GM10266 (cell line): ENCODE data around the gene ZNF500.

Experiments
- DNase-seq: peaks from one replicate; pipeline ENCODE4 v3.0.0; 2012; ENCODE audit errors: extremely low spot score
- TF ChIP-seq, protein P1 (sequence below): IDR thresholded peaks from 2 replicates; pipeline ENCODE4 v1.5.1; 2012; ENCODE audit warnings: mild to moderate bottlenecking, low read depth; ENCODE audit not compliant: control insufficient read depth, insufficient read depth; ENCODE audit errors: missing control alignments

ZNF500 gene

DNA sequence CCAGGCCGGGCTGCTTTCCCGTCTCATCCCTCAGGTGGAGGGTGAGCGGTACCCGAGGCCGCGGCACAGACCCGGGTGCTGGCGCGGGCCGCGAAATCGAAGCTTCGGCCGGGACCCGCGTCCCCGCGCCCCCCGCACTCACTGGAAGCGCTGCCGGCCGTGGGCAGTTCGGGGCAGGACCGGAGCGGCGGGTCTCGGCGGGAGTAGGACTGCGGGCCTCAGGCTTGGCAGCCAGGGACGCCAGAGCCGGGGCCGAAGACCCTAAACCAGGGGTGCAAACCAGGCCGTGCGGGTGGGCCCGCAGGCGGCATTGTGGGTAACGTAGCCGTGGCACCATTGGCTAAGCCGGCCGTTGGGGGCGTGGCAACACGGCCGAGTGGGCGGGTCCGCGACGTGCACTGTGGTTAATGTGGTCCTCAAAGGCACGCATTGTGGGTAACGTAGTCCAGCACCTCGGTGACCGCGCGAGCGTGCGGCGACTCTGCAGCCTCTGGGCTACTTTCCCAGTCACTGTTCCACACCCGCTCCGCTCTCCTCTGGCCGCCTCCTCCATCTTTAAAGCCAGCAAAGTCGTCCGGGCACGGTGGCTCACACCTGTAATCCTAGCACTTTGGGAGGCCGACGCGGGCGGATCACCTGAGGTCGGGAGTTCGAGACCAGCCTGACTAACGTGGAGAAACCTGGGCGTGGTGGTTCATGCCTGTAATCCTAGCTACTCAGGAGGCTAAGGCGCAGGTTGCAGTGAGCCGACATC lies at the start of gene ZNF500:
Gene ZNF500 (minus strand): TSS at position 288 of the 754 bp plus-strand sequence. CDS start 1,184 bp downstream, outside the sequence.
- TF ChIP-seq, protein P1, sequence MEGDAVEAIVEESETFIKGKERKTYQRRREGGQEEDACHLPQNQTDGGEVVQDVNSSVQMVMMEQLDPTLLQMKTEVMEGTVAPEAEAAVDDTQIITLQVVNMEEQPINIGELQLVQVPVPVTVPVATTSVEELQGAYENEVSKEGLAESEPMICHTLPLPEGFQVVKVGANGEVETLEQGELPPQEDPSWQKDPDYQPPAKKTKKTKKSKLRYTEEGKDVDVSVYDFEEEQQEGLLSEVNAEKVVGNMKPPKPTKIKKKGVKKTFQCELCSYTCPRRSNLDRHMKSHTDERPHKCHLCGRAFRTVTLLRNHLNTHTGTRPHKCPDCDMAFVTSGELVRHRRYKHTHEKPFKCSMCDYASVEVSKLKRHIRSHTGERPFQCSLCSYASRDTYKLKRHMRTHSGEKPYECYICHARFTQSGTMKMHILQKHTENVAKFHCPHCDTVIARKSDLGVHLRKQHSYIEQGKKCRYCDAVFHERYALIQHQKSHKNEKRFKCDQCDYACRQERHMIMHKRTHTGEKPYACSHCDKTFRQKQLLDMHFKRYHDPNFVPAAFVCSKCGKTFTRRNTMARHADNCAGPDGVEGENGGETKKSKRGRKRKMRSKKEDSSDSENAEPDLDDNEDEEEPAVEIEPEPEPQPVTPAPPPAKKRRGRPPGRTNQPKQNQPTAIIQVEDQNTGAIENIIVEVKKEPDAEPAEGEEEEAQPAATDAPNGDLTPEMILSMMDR, result no peak
- DNase-seq, result peak; percentile 97

DNA sequence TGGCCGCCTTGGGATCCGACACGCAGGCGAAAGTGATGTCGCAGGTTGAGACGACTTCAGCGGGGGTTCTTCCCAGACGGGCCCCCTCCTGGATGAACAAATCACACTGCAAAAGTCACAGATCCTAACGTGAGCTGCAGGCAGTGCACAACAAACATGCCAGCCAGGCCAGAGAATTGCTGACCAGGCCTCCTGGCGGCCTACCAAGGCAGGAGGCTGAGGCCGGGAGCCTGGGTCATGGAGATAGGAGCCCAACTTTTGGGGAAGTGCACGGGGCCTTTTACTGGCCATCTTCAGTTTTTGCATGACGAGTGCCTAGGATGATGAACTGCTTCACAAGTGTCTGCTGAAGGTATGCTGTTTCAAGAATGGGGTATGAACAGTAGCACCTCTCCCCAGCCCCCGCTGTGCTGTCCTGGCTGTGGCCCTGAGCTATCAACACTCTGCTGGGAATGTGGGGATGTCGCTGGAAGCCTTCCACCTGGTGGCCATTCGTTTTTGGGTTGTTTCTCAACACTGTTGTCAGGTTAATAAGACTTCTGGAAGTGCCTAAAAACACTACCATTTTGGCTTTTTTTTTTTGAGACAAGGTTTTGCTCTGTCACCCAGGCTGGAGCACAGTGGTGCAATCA lies 47.7 kb upstream of the ZNF500 start:
- TF ChIP-seq, protein P1, result no peak
- no peak for DNase-seq

DNA sequence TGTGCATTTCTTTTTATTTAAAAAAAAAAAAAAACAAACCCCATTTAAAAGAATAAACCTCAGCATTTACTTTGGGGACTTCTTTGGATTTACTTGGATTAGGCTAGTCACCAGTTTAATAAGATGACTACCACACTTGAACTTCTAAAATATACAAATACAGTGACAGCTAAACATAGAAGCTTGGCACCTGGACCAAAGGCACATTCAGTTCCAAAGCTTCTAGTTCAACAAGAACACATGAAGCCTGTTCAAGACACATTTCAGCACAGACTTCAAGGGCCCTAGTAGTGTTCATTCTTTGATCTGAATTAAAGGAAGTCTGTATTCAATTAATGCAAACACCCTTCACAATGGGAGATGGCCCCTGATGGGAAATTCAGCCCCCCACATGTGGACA lies 47.1 kb upstream of the ZNF500 start:
- no peak for DNase-seq
- TF ChIP-seq, protein P1, result no peak

DNA sequence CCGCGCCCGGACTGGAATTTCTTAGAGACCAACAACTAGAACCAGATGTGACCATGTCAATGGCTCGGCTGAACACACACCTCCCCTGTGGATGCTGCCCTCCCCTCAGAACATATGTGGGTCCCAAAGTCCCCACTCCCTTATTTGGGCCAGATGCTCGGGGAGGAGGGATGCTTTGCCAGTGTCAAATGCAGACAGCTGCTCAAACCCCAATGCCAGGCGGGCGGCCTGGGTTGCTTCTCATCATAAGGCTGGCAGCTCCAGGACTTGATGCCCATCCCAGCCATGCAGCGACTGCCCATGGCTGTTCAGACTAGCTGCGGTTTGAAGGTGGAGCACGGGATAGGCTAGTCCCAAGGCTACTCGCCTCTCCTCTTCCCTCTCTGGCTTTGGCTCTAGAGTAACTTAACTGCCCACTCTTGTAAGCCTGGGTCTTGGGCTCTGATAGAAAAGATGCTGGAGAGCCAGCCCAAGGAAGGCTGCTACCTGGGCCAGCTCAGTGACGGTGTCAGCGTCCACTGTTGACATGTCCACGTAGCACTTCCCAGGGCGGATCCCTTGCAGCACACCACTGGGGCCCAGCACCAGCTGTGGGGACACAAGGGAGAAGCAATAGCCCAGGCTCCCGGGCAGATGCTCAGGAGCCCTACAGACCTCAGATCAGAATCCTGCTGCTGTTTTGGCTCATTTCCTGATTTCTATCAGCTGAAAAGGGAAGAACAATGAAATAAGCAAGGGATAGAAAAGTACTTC lies 46.5 kb upstream of the ZNF500 start:
- TF ChIP-seq, protein P1, result no peak

DNA sequence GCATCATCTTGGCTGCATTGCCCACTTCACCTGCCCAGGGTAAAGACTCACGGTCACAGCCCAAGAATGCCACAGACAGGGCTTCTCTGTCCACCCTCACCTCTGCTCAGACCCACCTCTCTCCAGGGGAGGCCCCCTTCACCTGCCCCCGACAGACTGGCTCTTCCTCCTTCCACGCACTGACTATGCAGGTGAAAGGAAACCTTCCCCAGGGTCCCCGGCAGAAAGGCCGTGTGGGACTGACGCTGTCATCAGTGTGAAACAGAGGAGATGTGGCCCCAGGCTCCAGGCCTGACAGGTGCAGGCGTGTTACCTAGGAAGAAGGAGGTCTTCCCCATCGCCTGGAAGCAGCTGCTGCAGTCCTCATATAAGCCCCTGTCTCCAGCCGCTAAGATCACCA lies 44.8 kb upstream of the ZNF500 start:
- TF ChIP-seq, protein P1, result no peak

More for the DNA sequence above, 46.5 kb upstream of the ZNF500 start:
- DNase-seq, result no peak

DNA sequence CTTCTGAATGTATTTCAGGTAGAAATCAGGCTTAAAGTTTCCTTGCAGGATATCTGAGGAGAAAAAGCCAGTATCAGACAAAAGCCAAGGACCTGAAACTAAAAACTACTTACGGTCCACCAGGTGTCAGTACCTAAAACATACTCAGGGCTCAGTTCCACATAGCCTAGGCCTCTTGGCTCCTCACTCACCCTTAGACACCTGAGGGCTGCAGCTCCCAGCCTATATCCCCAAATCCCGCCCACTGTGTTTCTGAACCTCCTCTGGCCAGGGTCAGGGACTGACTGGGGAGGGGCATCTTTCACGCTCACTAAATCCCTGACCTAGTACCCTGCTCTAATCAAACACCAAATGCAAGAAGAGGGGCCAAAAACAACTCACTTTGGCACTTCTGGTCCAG lies 44.3 kb upstream of the ZNF500 start:
- DNase-seq, result no peak
- TF ChIP-seq, protein P1, result no peak

More for the DNA sequence above, 44.8 kb upstream of the ZNF500 start:
- DNase-seq, result no peak

DNA sequence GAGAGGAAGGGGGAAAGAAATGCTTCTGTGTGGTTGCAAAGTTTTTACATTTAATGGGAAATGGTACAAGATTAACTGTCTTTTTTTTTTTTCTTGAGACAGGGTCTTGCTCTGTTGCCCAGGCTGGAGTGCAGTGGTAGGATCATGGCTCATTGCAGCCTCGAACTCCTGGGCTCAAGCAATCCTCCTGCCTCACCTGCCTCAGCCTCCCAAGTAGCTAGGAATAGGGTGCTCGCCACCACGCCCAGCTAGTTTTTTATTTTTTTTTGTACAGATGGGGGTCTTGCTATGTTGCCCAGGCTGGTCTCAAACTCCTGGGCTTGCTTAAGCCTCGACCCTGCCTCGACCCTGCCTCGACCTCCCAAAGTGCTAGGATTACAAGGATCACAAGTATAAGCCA lies 39.3 kb upstream of the ZNF500 start:
- no peak for DNase-seq
- TF ChIP-seq, protein P1, result no peak
